ENCODE data around the gene EVC2.

- TF ChIP-seq CREB5 (CRISPR knock-in tag; IDR thresholded peaks at IDR 0.05; ENCODE audit: low read depth) (no peak), RARB (CRISPR knock-in tag; IDR thresholded peaks at IDR 0.05) (no peak), TSHZ2 (CRISPR knock-in tag; IDR thresholded peaks at IDR 0.05) (no peak), ZNF70 (CRISPR knock-in tag; IDR thresholded peaks at IDR 0.05) (no peak), ZC3H10 (CRISPR knock-in tag; IDR thresholded peaks at IDR 0.05) (no peak), OSR1 (CRISPR knock-in tag; IDR thresholded peaks at IDR 0.05) (no peak), ARNTL (CRISPR knock-in tag; IDR thresholded peaks at IDR 0.05; ENCODE audit: borderline replicate concordance, low read depth) (no peak), ZFP3 (CRISPR knock-in tag; IDR thresholded peaks at IDR 0.05) (no peak), ESRRG (CRISPR knock-in tag; IDR thresholded peaks at IDR 0.05) (no peak), ISL1 (CRISPR knock-in tag; IDR thresholded peaks at IDR 0.05) (no peak), PATZ1 (CRISPR knock-in tag; IDR thresholded peaks at IDR 0.05; ENCODE audit: borderline replicate concordance) (no peak), CSDC2 (CRISPR knock-in tag; IDR thresholded peaks at IDR 0.05) (no peak)
These were observed 134.4 kb downstream of the EVC2 start for GRCh38 chr4:5573965-5574364.

All from SK-N-SH treated with all-trans-retinoic acid at 6 μM for 48 hours (cell line).